Measurements from ENCODE around the gene BRF1.

- TF ChIP-seq CTCF (IDR thresholded peaks at IDR 0.05; ENCODE audit: insufficient read depth, low read length, poor library complexity, severe bottlenecking) (no peak), EZH2phosphoT487 (conservative IDR thresholded peaks at IDR 0.05; ENCODE audit: low read length) (no peak)
Observed at GRCh38 chr14:105203701-105204100, 97.1 kb downstream of the BRF1 start.

Measured in SU-DHL-6 (cell line).